IPS-11a (cell line): Measurements from ENCODE around the gene MAX.
"Not testable (repeated sequence)": the region's sequence is repeated elsewhere in the genome, so short reads cannot be mapped to it uniquely, and the experiment has no call there.

Source experiments
- H3K4me3 ChIP-seq: one replicate; pipeline ENCODE4 v1.5.1; 2013; ENCODE audit warnings: low read depth, low read length, control low read depth

MAX gene

DNA sequence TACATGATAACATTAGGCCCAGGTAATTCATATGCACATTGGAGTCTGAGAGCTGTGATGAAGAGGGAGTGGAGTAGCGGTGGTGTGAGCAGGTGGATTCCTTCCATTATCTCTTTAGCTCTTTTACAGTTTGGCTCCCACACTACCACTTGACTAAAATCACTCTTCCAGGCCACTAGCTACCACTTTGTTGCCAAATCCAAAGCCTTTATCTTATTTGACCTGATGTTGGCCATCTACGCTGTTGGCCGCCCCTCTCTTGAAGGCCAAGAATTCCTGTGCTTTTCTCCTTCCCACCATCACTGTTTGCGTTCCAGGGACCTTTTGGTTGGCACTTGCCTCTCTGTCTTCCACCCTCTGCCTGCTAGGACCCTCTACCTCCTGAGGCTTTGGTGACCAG, 4.0 kb upstream of the MAX start:
- no peak overlapping the region for H3K4me3 ChIP-seq

- H3K4me3 ChIP-seq = no peak overlapping the region
Observed at GRCh38 chr14:65104791-65105190, 2.5 kb upstream of the MAX start.

DNA sequence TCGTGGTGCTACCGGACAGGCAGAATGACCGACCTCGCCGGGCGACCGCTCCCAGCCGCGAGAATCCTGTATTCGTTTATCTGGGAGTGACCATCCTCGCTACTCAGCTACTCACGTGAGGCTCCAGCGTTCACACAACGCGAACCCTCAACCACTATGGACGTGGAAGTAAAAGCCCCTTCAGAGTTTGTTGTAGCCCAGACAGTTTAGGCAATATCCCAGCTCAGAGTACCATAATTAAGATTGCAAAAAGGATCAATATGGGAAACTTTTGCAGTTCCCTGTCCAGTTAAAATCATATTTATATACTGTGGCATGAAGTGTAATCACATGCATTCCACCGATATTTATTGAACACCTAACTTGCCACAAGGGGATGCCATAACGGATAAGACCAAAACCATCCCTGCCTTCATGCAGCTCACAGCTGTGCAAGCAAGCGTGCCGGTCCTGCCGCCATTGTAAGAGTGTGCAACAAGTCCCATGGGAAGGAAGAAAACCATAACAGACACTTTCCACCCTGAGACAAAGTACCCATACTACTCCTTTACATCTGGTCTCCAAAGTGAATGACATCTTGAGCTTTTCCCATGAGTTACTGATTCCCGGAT, 938 bp upstream of the MAX start:
- H3K4me3 ChIP-seq = peak overlapping the region; percentile 77

GRCh38 chr14:65101631-65102440, 481 bp downstream of the MAX start:
- peak overlapping the region; percentile 78 for H3K4me3 ChIP-seq

- H3K4me3 ChIP-seq = peak overlapping the region; percentile 78
Observed at GRCh38 chr14:65100922-65101541, 1.3 kb downstream of the MAX start.

DNA sequence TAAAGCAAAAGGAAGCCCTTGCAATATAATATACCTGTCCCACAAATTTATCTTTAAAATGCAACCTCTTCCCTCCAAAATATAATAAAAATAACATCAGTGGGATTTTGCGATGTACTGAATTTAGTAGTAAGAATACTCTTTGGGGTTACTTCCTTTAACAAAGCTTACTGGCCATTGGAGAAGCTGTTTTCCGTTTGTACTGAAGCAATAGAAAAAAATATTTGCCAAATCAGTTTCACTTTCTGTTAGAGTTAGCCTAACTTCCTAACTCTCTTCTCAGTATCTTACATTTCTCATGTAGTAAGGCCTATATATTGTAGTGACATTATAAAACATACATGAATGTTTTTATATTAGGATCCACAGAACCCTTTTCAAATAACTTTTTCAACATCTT, 3.7 kb downstream of the MAX start:
- no peak overlapping the region for H3K4me3 ChIP-seq

- no peak overlapping the region for H3K4me3 ChIP-seq
Observed at GRCh38 chr14:65096323-65097089, 5.8 kb downstream of the MAX start.

DNA sequence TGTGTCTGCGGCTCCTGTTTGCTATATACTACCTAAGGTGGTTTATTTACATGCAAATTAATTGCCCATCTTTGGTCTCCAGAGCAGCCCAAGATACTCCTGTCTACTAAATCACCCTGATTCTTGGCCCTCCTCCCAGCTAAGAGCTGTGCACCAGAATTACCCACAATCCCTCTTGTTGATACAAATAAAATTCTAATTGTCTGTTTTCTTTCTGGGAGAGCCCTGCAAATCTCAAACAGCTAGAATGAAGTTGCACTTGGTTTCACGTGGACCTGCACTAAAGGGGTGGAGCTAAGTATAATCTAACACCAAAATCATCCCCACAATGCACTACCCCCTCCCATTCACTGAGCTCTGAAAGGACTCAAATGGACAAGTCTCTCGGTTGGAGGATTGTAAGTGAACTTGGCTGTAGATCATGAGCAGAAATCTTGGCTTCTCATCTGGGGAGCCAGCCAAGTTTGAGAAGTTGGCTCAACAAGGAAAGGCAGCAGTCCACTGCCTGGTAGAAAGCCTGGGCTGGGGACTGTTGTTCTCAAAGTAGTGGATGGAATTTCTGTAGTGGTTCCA, 6.6 kb downstream of the MAX start:
- no peak overlapping the region for H3K4me3 ChIP-seq

DNA sequence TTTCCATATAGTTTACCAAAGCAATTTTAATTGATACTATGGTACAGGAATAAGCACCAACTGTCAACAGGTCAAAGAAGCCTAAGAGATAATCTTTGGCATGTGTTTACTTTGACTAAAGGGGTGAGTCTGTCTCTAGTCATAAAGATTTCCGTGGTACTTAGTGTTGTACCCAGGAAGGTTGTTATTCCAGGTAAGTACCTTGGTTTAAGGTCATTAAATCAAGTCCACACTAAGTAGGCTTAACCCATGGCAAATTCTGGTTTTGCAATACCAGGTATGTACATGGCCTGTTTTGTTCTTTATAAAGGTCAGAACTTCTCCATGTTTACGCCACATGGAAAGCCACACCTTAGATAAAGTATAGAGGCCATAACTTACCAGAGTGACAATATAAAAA, 10.0 kb downstream of the MAX start:
- no peak overlapping the region for H3K4me3 ChIP-seq

GRCh38 chr14:65087835-65088234, 14.5 kb downstream of the MAX start:
- not testable (repeated sequence) for H3K4me3 ChIP-seq

DNA sequence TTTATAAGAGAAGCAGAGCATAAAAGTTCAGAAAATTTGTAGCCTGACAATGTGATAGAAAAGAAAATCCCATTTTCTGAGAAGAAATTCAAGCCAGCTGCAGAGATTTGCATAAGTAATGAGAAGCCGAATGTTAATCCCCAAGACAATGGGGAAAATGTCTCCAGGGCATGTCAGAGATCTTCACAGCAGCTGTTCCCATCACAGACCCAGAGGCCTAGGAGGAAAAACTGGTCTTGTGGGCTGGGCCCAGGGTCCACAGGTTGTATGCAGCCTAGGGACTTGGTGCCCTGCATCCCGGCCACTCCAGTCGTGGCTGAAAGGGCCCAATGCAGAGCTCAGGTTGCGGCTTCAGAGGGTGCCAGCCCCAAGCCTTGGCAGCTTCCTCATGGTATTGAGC, 15.6 kb downstream of the MAX start:
- H3K4me3 ChIP-seq = not testable (repeated sequence)

DNA sequence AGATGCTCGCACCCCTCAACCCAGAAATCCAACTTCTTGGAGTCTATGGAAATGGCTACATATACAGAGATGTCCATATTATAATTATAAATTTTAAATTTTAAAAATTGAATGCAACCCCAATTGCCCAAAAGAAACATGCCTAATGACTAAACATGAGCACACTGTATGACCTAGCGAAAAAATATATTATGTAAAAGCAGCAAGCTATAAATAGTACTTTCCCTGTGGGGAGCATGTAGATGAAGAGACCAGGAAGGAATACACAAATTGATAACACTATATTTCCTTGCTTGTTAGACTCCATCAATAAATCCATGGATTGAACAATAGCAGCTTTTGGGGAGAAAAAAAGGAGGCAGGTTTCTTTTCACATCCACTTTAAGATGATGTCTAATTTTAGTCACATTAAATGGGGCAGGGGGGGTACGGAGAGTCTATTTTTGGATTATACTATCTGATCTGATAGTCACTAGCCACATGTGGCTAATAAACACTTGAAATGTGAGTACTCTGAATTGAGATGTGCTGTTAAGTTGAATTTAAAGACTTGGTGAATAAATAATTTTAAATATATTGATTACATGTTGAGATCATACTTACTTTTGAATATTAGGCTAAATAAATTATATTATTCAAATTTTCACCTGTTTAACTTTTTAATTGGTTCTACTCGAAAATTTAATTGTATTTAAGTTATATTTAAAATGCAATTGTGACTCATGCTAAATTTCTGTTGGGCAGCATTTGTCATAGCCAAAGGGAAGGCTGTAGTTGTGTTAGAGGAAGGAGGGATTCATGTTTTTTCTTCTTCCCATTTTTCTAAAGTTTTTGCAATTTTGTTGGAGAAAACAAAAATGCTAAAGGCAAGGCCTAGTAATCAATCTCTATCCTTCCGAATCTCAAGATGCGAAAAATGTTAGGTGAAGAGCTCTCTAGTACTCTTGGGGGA, 17.5 kb downstream of the MAX start:
- no peak overlapping the region for H3K4me3 ChIP-seq

DNA sequence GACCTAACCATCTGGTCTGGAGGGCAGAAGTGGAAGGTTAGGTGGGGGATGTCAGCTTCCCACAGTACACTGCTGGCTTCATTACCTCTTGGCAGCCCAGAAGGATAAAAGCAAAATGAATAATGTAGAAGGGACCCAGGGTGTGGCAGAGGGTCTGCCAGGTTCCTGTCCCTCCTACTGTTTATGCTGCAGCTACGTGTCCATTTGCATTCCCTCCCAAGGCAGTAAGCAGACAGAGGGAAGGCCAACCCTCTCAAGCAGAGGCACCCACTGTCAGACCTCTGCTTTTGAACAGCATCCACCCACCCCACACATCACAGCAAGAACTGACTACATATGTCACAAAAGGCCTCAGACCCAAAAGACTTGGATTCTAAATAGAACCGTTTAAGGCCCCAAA, 19.4 kb downstream of the MAX start:
- H3K4me3 ChIP-seq = no peak overlapping the region

- H3K4me3 ChIP-seq = no peak overlapping the region
Observed at GRCh38 chr14:65080960-65081747, 21.2 kb downstream of the MAX start.

- H3K4me3 ChIP-seq = no peak overlapping the region
Observed at GRCh38 chr14:65079768-65080167, 22.5 kb downstream of the MAX start.

GRCh38 chr14:65079201-65079600, 23.1 kb downstream of the MAX start:
- H3K4me3 ChIP-seq = no peak overlapping the region

GRCh38 chr14:65077318-65077717, 25.0 kb downstream of the MAX start:
- H3K4me3 ChIP-seq = no peak overlapping the region

- no peak overlapping the region for H3K4me3 ChIP-seq
Observed at GRCh38 chr14:65075628-65076325, 26.5 kb downstream of the MAX start.
